IMR-90 (cell line): ENCODE results near the gene ANK3. TPM values are rescaled to one million over a fixed set of nuclear protein-coding genes. Genes with fewer than 3 reads are reported as not detected.

Source experiments
- ATAC-seq: fragments of 200-7000 bp; cut with Tn5 transposase; 2 replicates; pipeline ENCODE4 v1.9.1; 2020; ENCODE audit warnings: low read depth, mild to moderate bottlenecking, moderate library complexity
- BruUV-seq: library from RNA; stranded (reverse); fragments of 400-500 nt; replicated peaks from 2 replicates; lab custom pipeline; 2021; lab: Mats Ljungman, UMichigan
- CTCF ChIA-PET: fragments of 300-600 bp; formaldehyde crosslinking; extraction: SDS; loops from one replicate; lab custom pipeline; 2021; ENCODE audit warnings: antibody characterized with exemption; lab: Yijun Ruan, JAX
- POLR2A ChIA-PET: fragments of 300-600 bp; sonication (Branson Sonifier 250); formaldehyde crosslinking; loops from one replicate; lab custom pipeline; 2022; ENCODE audit warnings: antibody characterized with exemption; ENCODE audit not compliant: unreplicated experiment; lab: Charles Lee
- DNase-seq: peaks from one replicate; pipeline ENCODE4 v3.0.0; 2013
- H2AFZ ChIP-seq: replicated peaks from 2 replicates; pipeline ENCODE3; 2013; ENCODE audit warnings: low read length, mild to moderate bottlenecking; ENCODE audit not compliant: poor library complexity
- H2AK5ac ChIP-seq: 2 replicates; pipeline ENCODE4 v1.6.1; 2013; ENCODE audit warnings: low read depth, low read length, inconsistent platforms
- H2AK9ac ChIP-seq: replicated peaks from 2 replicates; pipeline ENCODE3; 2013; ENCODE audit warnings: mild to moderate bottlenecking, low read depth, low read length, moderate library complexity; ENCODE audit not compliant: poor library complexity
- H2BK120ac ChIP-seq: 2 replicates; pipeline ENCODE4 v1.6.1; 2013; ENCODE audit warnings: low read depth, low read length, inconsistent platforms
- H2BK15ac ChIP-seq: 3 replicates; pipeline ENCODE4 v1.6.1; 2013; ENCODE audit warnings: low read depth, low read length, inconsistent platforms
- H2BK20ac ChIP-seq: 2 replicates; pipeline ENCODE4 v1.6.1; 2013; ENCODE audit warnings: low read depth, mild to moderate bottlenecking, inconsistent platforms, low read length, moderate library complexity
- H2BK5ac ChIP-seq: 2 replicates; pipeline ENCODE4 v1.6.1; 2013; ENCODE audit warnings: mild to moderate bottlenecking, low read depth, low read length, inconsistent platforms; ENCODE audit not compliant: poor library complexity, severe bottlenecking
- H3K14ac ChIP-seq: replicated peaks from 2 replicates; pipeline ENCODE4 v1.6.1; 2013; ENCODE audit warnings: low read depth, low read length, inconsistent platforms
- H3K18ac ChIP-seq: 2 replicates; pipeline ENCODE4 v1.6.1; 2013; ENCODE audit warnings: low read depth, low read length, control low read depth
- H3K23ac ChIP-seq: 2 replicates; pipeline ENCODE4 v1.6.1; 2013; ENCODE audit warnings: low read depth, low read length, inconsistent platforms
- H3K27ac ChIP-seq: 2 replicates; pipeline ENCODE4 v1.5.1; 2013; ENCODE audit warnings: mild to moderate bottlenecking, control low read depth, low read length; ENCODE audit not compliant: insufficient read depth
- H3K27me3 ChIP-seq: 2 replicates; pipeline ENCODE4 v1.6.1; 2013; ENCODE audit warnings: low read length; ENCODE audit not compliant: control insufficient read depth, insufficient read depth
- H3K36me3 ChIP-seq: 2 replicates; pipeline ENCODE4 v1.6.1; 2013; ENCODE audit warnings: low read length, mixed read lengths; ENCODE audit not compliant: control insufficient read depth, insufficient read depth
- H3K4ac ChIP-seq: 2 replicates; pipeline ENCODE4 v1.6.1; 2013; ENCODE audit warnings: low read depth, low read length, inconsistent platforms
- H3K4me1 ChIP-seq: 2 replicates; pipeline ENCODE4 v1.6.1; 2013; ENCODE audit warnings: low read length, mixed read lengths; ENCODE audit not compliant: control insufficient read depth, insufficient read depth
- H3K4me2 ChIP-seq: 2 replicates; pipeline ENCODE4 v1.6.1; 2013; ENCODE audit warnings: low read depth, mild to moderate bottlenecking, control low read depth, low read length, moderate library complexity
- H3K4me3 ChIP-seq: 2 replicates; pipeline ENCODE4 v1.5.1; 2013; ENCODE audit warnings: low read depth, mild to moderate bottlenecking, control low read depth, low read length, moderate library complexity; ENCODE audit not compliant: insufficient read depth
- H3K56ac ChIP-seq: 2 replicates; pipeline ENCODE4 v1.6.1; 2013; ENCODE audit warnings: low read length, inconsistent platforms; ENCODE audit not compliant: insufficient read depth; ENCODE audit errors: extremely low read depth
- H3K79me1 ChIP-seq, 2 experiments: 2 replicates each; pipeline ENCODE4 v1.6.1; 2013; ENCODE audit warnings: low read length in 2 of 2, inconsistent platforms in 1 of 2, low read depth in 1 of 2
- H3K9ac ChIP-seq: 2 replicates; pipeline ENCODE4 v1.6.1; 2013; ENCODE audit warnings: low read depth, low read length, control low read depth
- H3K9me1 ChIP-seq: 2 replicates; pipeline ENCODE4 v1.6.1; 2013; ENCODE audit warnings: low read length, inconsistent platforms; ENCODE audit not compliant: insufficient read depth
- H3K9me3 ChIP-seq: 2 replicates; pipeline ENCODE4 v1.6.1; 2013; ENCODE audit warnings: low read length; ENCODE audit not compliant: control insufficient read depth, insufficient read depth
- H4K20me1 ChIP-seq: 2 replicates; pipeline ENCODE4 v1.6.1; 2013; ENCODE audit warnings: low read length, inconsistent platforms; ENCODE audit not compliant: insufficient read depth
- H4K5ac ChIP-seq: 2 replicates; pipeline ENCODE4 v1.6.1; 2013; ENCODE audit warnings: mild to moderate bottlenecking, low read depth, low read length, control low read depth
- H4K8ac ChIP-seq, 2 experiments: 2 replicates each; pipeline ENCODE4 v1.6.1; 2013; ENCODE audit warnings: low read depth in 2 of 2, low read length in 2 of 2, control low read depth in 1 of 2, inconsistent platforms in 1 of 2
- H4K91ac ChIP-seq: 2 replicates; pipeline ENCODE4 v1.6.1; 2013; ENCODE audit warnings: low read depth, low read length, inconsistent platforms; ENCODE audit not compliant: insufficient read depth
- BHLHE40 ChIP-seq: fragments of 150-350 bp; IDR thresholded peaks from 2 replicates; pipeline ENCODE4 v1.6.1; 2016; ENCODE audit warnings: mild to moderate bottlenecking, low read depth, low read length
- CEBPB ChIP-seq: IDR thresholded peaks from 2 replicates; pipeline ENCODE4 v1.6.1; 2012; ENCODE audit warnings: low read depth, low read length, improper control_type of control experiment
- CHD1 ChIP-seq: IDR thresholded peaks from 2 replicates; pipeline ENCODE4 v1.6.1; 2012; ENCODE audit warnings: low read depth, low read length, improper control_type of control experiment
- FOS ChIP-seq: fragments of 150-350 bp; IDR thresholded peaks from 2 replicates; pipeline ENCODE4 v1.6.1; 2016; ENCODE audit warnings: low read depth, low read length
- MAFK ChIP-seq: IDR thresholded peaks from 2 replicates; pipeline ENCODE4 v1.6.1; 2012; ENCODE audit warnings: low read depth, low read length, improper control_type of control experiment
- MAZ ChIP-seq: IDR thresholded peaks from 2 replicates; pipeline ENCODE4 v1.6.1; 2012; ENCODE audit warnings: low read depth, mild to moderate bottlenecking, low read length, improper control_type of control experiment, moderate library complexity, borderline replicate concordance
- MXI1 ChIP-seq: IDR thresholded peaks from 2 replicates; pipeline ENCODE4 v1.6.1; 2012; ENCODE audit warnings: low read depth, mild to moderate bottlenecking, low read length, moderate library complexity, borderline replicate concordance
- NFE2L2 ChIP-seq: fragments of 150-350 bp; IDR thresholded peaks from 2 replicates; pipeline ENCODE4 v1.6.1; 2016; ENCODE audit warnings: low read depth, mild to moderate bottlenecking, low read length
- POLR2A ChIP-seq: IDR thresholded peaks from 2 replicates; pipeline ENCODE4 v1.6.1; 2012; ENCODE audit warnings: mild to moderate bottlenecking, low read depth, low read length
- RAD21 ChIP-seq: IDR thresholded peaks from 2 replicates; pipeline ENCODE4 v1.6.1; 2012; ENCODE audit warnings: low read length, improper control_type of control experiment
- RCOR1 ChIP-seq: IDR thresholded peaks from 2 replicates; pipeline ENCODE4 v1.6.1; 2012; ENCODE audit warnings: mild to moderate bottlenecking, low read length, improper control_type of control experiment; ENCODE audit not compliant: insufficient replicate concordance
- RFX5 ChIP-seq: IDR thresholded peaks from 2 replicates; pipeline ENCODE4 v1.8.0; 2012; ENCODE audit warnings: low read depth, mild to moderate bottlenecking, low read length, moderate library complexity
- SMC3 ChIP-seq: fragments of 150-350 bp; IDR thresholded peaks from 2 replicates; pipeline ENCODE4 v1.6.1; 2016; ENCODE audit warnings: low read depth, mild to moderate bottlenecking, antibody characterized with exemption, low read length, moderate library complexity
- dilution Hi-C: fragments of 300-500 bp; cut with HindIII; formaldehyde crosslinking; loops from one replicate; pipeline ENCODE4 v1.14.3; 2018; ENCODE audit warnings: low sequenced_read_pairs; ENCODE audit not compliant: unreplicated experiment
- in situ Hi-C: fragments of 300-500 bp; cut with MboI; formaldehyde crosslinking; loops from 3 replicates; pipeline ENCODE4 v1.14.3; 2019; ENCODE audit warnings: low sequenced_read_pairs, inconsistent platforms, mixed read lengths
- intact Hi-C: fragments of 100-400 bp; cut with micrococcal nuclease; formaldehyde crosslinking; loops from 2 replicates; pipeline ENCODE4 v1.10.0; 2022
- polyA plus RNA-seq, 3 experiments: library from polyadenylated mRNA; depleted of rRNA; stranded (reverse); fragments of >200 nt; gene quantifications; 2 replicates each; pipeline ENCODE4 v1.2.3, GENCODE V29; 2012; ENCODE audit warnings: low replicate concordance in 1 of 3
- total RNA-seq: library from RNA; depleted of rRNA; stranded (reverse); fragments of >200 nt; gene quantifications from 2 replicates; pipeline ENCODE4 v1.2.3, GENCODE V29; 2012
- TF ChIP-seq, protein P1 (sequence below): fragments of 150-350 bp; IDR thresholded peaks from 2 replicates; pipeline ENCODE4 v1.6.1; 2016; ENCODE audit warnings: low read depth, mild to moderate bottlenecking, low read length, moderate library complexity, borderline replicate concordance
- TF ChIP-seq, protein P2 (sequence below): conservative IDR thresholded peaks from 2 replicates; pipeline ENCODE4 v1.5.1; 2012; ENCODE audit warnings: mild to moderate bottlenecking, low read depth, low read length, improper control_type of control experiment
- TF ChIP-seq, protein P3 (sequence below): fragments of 150-350 bp; IDR thresholded peaks from 2 replicates; pipeline ENCODE4 v1.6.1; 2017; ENCODE audit warnings: mild to moderate bottlenecking, antibody characterized with exemption, low read length, low read depth

Gene ANK3
- total and polyA plus RNA-seq, 2 of the 4 experiments (the other 2 are of a cell fraction) = 0.63 to 1.8 TPM

DNA sequence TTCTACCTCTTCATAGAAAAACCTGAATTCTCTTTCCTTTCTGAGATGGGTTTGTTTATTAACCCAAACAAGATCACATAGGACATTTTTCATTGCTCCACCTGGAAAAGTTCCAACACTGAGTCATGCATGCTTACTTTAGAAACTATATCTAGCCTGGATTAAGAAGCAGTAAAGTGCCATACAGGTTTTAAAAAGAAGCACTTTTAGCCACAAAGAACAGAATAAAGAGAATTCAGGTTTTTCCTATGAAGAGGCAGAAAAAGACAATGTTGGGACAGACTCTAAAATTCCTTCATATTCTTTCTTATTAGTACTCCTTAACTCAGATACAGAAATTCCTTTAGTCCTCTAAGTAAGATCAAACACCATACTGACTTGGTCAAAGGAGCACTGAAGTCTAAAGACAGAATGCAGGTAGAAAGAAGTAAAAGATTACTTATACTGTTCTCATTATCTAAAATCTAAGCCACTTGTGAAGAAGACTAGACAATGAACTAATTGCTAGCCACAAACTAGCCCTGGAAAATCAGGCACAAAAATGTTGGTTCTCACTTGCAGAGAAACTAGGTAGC is 241.3 kb downstream of the ANK3 start:
- Histone ChIP-seq H3K9me1 (no peaks in the 10 kb centered on the region), H3K4me3 (no peak overlapping the region), H4K5ac (no peak overlapping the region), H3K56ac (no peak overlapping the region), H3K36me3 (no peaks in the 10 kb centered on the region), H2AFZ (no peak overlapping the region), H3K27me3 (no peaks in the 10 kb centered on the region; the same call in 1 of the 2 replicates), H3K18ac (no peak overlapping the region), H2AK9ac (no peak overlapping the region), H3K4me2 (no peak overlapping the region), H3K79me1 (no peaks in the 10 kb centered on the region), H3K9ac (no peak overlapping the region), H3K27ac (no peak overlapping the region), H2BK15ac (no peak overlapping the region), H2BK120ac (no peak overlapping the region), H3K23ac (no peak overlapping the region), H2AK5ac (no peak overlapping the region), H4K8ac (no peak overlapping the region), H4K91ac (no peak overlapping the region), H3K4me1 (peaks cover 2% of the 10 kb centered on the region; the same call in 1 of the 2 replicates), H2BK20ac (no peak overlapping the region), H4K20me1 (no peaks in the 10 kb centered on the region), H3K14ac (no peak overlapping the region), H3K9me3 (no peaks in the 10 kb centered on the region), H3K4ac (no peak overlapping the region), H2BK5ac (no peak overlapping the region)
- intact Hi-C loops (no loop called here), dilution Hi-C loops (no loop called here), in situ Hi-C loops (no loop called here)
- no peak for TF ChIP-seq POLR2A
- no peak for TF ChIP-seq BHLHE40
- TF ChIP-seq RFX5 = no peak
- no peak for TF ChIP-seq CEBPB
- TF ChIP-seq, protein P1, sequence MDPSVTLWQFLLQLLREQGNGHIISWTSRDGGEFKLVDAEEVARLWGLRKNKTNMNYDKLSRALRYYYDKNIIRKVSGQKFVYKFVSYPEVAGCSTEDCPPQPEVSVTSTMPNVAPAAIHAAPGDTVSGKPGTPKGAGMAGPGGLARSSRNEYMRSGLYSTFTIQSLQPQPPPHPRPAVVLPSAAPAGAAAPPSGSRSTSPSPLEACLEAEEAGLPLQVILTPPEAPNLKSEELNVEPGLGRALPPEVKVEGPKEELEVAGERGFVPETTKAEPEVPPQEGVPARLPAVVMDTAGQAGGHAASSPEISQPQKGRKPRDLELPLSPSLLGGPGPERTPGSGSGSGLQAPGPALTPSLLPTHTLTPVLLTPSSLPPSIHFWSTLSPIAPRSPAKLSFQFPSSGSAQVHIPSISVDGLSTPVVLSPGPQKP = no peak
- TF ChIP-seq, protein P2, sequence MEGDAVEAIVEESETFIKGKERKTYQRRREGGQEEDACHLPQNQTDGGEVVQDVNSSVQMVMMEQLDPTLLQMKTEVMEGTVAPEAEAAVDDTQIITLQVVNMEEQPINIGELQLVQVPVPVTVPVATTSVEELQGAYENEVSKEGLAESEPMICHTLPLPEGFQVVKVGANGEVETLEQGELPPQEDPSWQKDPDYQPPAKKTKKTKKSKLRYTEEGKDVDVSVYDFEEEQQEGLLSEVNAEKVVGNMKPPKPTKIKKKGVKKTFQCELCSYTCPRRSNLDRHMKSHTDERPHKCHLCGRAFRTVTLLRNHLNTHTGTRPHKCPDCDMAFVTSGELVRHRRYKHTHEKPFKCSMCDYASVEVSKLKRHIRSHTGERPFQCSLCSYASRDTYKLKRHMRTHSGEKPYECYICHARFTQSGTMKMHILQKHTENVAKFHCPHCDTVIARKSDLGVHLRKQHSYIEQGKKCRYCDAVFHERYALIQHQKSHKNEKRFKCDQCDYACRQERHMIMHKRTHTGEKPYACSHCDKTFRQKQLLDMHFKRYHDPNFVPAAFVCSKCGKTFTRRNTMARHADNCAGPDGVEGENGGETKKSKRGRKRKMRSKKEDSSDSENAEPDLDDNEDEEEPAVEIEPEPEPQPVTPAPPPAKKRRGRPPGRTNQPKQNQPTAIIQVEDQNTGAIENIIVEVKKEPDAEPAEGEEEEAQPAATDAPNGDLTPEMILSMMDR = no peak
- TF ChIP-seq MAFK = no peak
- no peak for TF ChIP-seq FOS
- TF ChIP-seq NFE2L2 = no peak
- no peak for TF ChIP-seq CHD1
- TF ChIP-seq MXI1 = no peak
- TF ChIP-seq RAD21 = no peak
- no peak for TF ChIP-seq SMC3
- TF ChIP-seq, protein P3, sequence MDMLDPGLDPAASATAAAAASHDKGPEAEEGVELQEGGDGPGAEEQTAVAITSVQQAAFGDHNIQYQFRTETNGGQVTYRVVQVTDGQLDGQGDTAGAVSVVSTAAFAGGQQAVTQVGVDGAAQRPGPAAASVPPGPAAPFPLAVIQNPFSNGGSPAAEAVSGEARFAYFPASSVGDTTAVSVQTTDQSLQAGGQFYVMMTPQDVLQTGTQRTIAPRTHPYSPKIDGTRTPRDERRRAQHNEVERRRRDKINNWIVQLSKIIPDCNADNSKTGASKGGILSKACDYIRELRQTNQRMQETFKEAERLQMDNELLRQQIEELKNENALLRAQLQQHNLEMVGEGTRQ = no peak
- no peak for TF ChIP-seq MAZ
- TF ChIP-seq RCOR1 = no peak
- ChIA-PET CTCF (no interaction called here), POLR2A (no interaction called here)
- ATAC-seq (peak; percentile 56), DNase-seq (peak; percentile 84)
- BruUV-seq = no TSS peak
